GM12878 (cell line): Measurements from ENCODE around the gene MYBPHL. TPM values are rescaled to one million over a fixed set of nuclear protein-coding genes. Genes with fewer than 3 reads are reported as not detected.

Experiments used
- ATAC-seq: fragments of 200-7000 bp; cut with Tn5 transposase; 3 replicates; pipeline ENCODE4 v1.9.1; 2020; ENCODE audit warnings: mild to moderate bottlenecking, moderate library complexity
- BruUV-seq: library from RNA; stranded (reverse); fragments of 400-500 nt; replicated peaks from 2 replicates; lab custom pipeline; 2021; lab: Mats Ljungman, UMichigan
- CTCF ChIA-PET: fragments of 300-600 bp; sonication (Branson Sonifier 250); formaldehyde crosslinking; extraction: SDS; loops from one replicate; lab custom pipeline; 2021; ENCODE audit warnings: inconsistent platforms; lab: Yijun Ruan, JAX
- POLR2A ChIA-PET: fragments of 350-600 bp; formaldehyde crosslinking; extraction: SDS; loops from one replicate; lab custom pipeline; 2021; ENCODE audit warnings: inconsistent platforms; lab: Charles Lee
- RAD21 ChIA-PET: fragments of 300-600 bp; sonication (Branson Sonifier 250); formaldehyde crosslinking; loops from one replicate; lab custom pipeline; 2023; ENCODE audit warnings: antibody characterized with exemption; ENCODE audit not compliant: unreplicated experiment; lab: Charles Lee
- SMC1A ChIA-PET: fragments of 300-600 bp; sonication (Branson Sonifier 250); formaldehyde crosslinking; loops from one replicate; lab custom pipeline; 2023; ENCODE audit not compliant: unreplicated experiment, uncharacterized antibody; lab: Charles Lee
- DNase-seq: peaks from one replicate; pipeline ENCODE4 v3.0.0-alpha.2; 2011; ENCODE audit warnings: low read depth, low spot score
- FAIRE-seq: peaks from 3 replicates; lab custom pipeline; 2011; peaks lifted over from hg19 to GRCh38; lab: Jason Lieb, UNC
- H2AFZ ChIP-seq: 2 replicates; pipeline ENCODE4 v1.6.0; 2011; ENCODE audit warnings: low read depth, low read length, control low read depth; ENCODE audit not compliant: control insufficient read depth
- H3K27ac ChIP-seq: 2 replicates; pipeline ENCODE4 v1.5.1; 2011; ENCODE audit warnings: control low read depth; ENCODE audit not compliant: control insufficient read depth, insufficient read depth
- H3K27me3 ChIP-seq, 2 experiments: replicated peaks in 1 of 2; 2 replicates each; pipeline versions ENCODE4 v1.6.0 to v1.6.1; 2011; ENCODE audit warnings: low read length in 1 of 2; ENCODE audit not compliant: control insufficient read depth in 2 of 2, insufficient read depth in 2 of 2
- H3K36me3 ChIP-seq, 2 experiments: 2 replicates each; pipeline ENCODE4 v1.5.1; 2011; ENCODE audit warnings: low read length in 1 of 2; ENCODE audit not compliant: control insufficient read depth in 2 of 2, insufficient read depth in 2 of 2
- H3K4me1 ChIP-seq: 2 replicates; pipeline ENCODE4 v1.6.1; 2011; ENCODE audit warnings: mild to moderate bottlenecking, low read length, moderate library complexity, mixed read lengths; ENCODE audit not compliant: control insufficient read depth, insufficient read depth
- H3K4me2 ChIP-seq: 2 replicates; pipeline ENCODE4 v1.6.0; 2011; ENCODE audit warnings: control low read depth; ENCODE audit not compliant: control insufficient read depth, insufficient read depth
- H3K4me3 ChIP-seq: fragments of 200-600 bp; sonication (generic); 2 replicates; pipeline ENCODE4 v1.5.1; 2016
- H3K79me2 ChIP-seq: 2 replicates; pipeline ENCODE4 v1.6.0; 2011; ENCODE audit warnings: low read length; ENCODE audit not compliant: control insufficient read depth, insufficient read depth
- H3K9ac ChIP-seq: 2 replicates; pipeline ENCODE4 v1.8.0; 2011; ENCODE audit warnings: low read length, control low read depth, mixed read lengths; ENCODE audit not compliant: control insufficient read depth, insufficient read depth
- H3K9me3 ChIP-seq: replicated peaks from 3 replicates; pipeline ENCODE4 v1.5.1; 2011; ENCODE audit warnings: mild to moderate bottlenecking, low read length; ENCODE audit not compliant: control insufficient read depth, insufficient read depth
- H4K20me1 ChIP-seq: 2 replicates; pipeline ENCODE4 v1.6.0; 2011; ENCODE audit not compliant: control insufficient read depth, insufficient read depth
- CBFB ChIP-seq: IDR thresholded peaks from 2 replicates; pipeline ENCODE4 v1.6.1; 2016; ENCODE audit warnings: antibody characterized with exemption, low read depth
- CBX5 ChIP-seq: sonication (generic); IDR thresholded peaks from 2 replicates; pipeline ENCODE4 v1.6.1; 2016; ENCODE audit warnings: low read depth, moderate library complexity, mild to moderate bottlenecking, inconsistent platforms
- EGR1 ChIP-seq, 2 experiments: IDR thresholded peaks; 1 replicate in 1 of 2; 2 replicates in 1 of 2; pipeline ENCODE4 v1.6.1; 2011 to 2012; ENCODE audit warnings: low read depth in 2 of 2, low read length in 2 of 2, borderline replicate concordance in 1 of 2, mild to moderate bottlenecking in 1 of 2, moderate library complexity in 1 of 2
- FOXK2 ChIP-seq: fragments of 450-650 bp; IDR thresholded peaks from 2 replicates; pipeline ENCODE4 v1.6.1; 2017; ENCODE audit warnings: mild to moderate bottlenecking, moderate library complexity
- HDGF ChIP-seq: fragments of 450-650 bp; IDR thresholded peaks from 2 replicates; pipeline ENCODE4 v1.6.1; 2016; ENCODE audit warnings: antibody characterized with exemption
- MXI1 ChIP-seq: fragments of 150-350 bp; IDR thresholded peaks from 2 replicates; pipeline ENCODE4 v1.6.1; 2011; ENCODE audit warnings: low read depth, mild to moderate bottlenecking, inconsistent platforms, low read length, improper control_type of control experiment
- NFYB ChIP-seq: IDR thresholded peaks from 2 replicates; pipeline ENCODE4 v1.6.1; 2011; ENCODE audit warnings: low read depth, mild to moderate bottlenecking, low read length, improper control_type of control experiment, moderate library complexity; ENCODE audit not compliant: insufficient read depth
- NRF1 ChIP-seq: conservative IDR thresholded peaks from 2 replicates; pipeline ENCODE4 v1.6.1; 2011; ENCODE audit warnings: mild to moderate bottlenecking, low read depth, low read length, improper control_type of control experiment
- POLR2A ChIP-seq: IDR thresholded peaks from 2 replicates; pipeline ENCODE4 v1.6.1; 2011; ENCODE audit warnings: low read depth, mild to moderate bottlenecking, low read length
- POLR2AphosphoS5 ChIP-seq: IDR thresholded peaks from 2 replicates; pipeline ENCODE4 v1.6.1; 2011; ENCODE audit warnings: mild to moderate bottlenecking, low read length, inconsistent platforms
- RB1 ChIP-seq: fragments of 450-650 bp; formaldehyde crosslinking; IDR thresholded peaks from 2 replicates; pipeline ENCODE4 v1.6.1; 2017; ENCODE audit warnings: mild to moderate bottlenecking, borderline replicate concordance
- WRNIP1 ChIP-seq: IDR thresholded peaks from 2 replicates; pipeline ENCODE4 v1.6.1; 2011; ENCODE audit warnings: low read depth, low read length, improper control_type of control experiment, borderline replicate concordance
- YY1 ChIP-seq: IDR thresholded peaks from 2 replicates; pipeline ENCODE4 v1.6.1; 2011; ENCODE audit warnings: low read depth, mild to moderate bottlenecking, low read length
- WGBS: methylation state at CpG from one replicate; pipeline ENCODE4 v1.1.6; 2016; ENCODE audit warnings: low lambda C conversion rate; ENCODE audit not compliant: insufficient replicate concordance, insufficient coverage; ENCODE audit errors: missing lambda C conversion rate; 5-methylcytosine and 5-hydroxymethylcytosine counted together
- in situ Hi-C: fragments of 300-500 bp; cut with MboI; formaldehyde crosslinking; loops from 9 replicates; pipeline ENCODE4 v1.14.3; 2018; ENCODE audit warnings: mixed read lengths
- intact Hi-C: fragments of 100-400 bp; cut with micrococcal nuclease; formaldehyde crosslinking; loops from one replicate; pipeline ENCODE4 v1.14.2; 2022; ENCODE audit not compliant: unreplicated experiment
- polyA plus RNA-seq, 11 experiments: library from polyadenylated mRNA; depleted of rRNA in 4 of 11; unstranded in 6 of 11; stranded (reverse) in 5 of 11; fragments of >200 nt; fragmentation: Nextera tagmentation in 4 of 11; fragmentation: Illumina TruSeq in 1 of 11; extraction: Ambion mirVana in 4 of 11; extraction: Trizol in 1 of 11; gene quantifications; 1 replicate in 1 of 11; 2 replicates in 10 of 11; pipeline versions ENCODE4 v1.2.1 to v1.2.3, GENCODE V29; 2011 to 2016; ENCODE audit warnings: inconsistent platforms in 2 of 11, missing spikeins in 2 of 11, low read depth in 1 of 11
- total RNA-seq, 4 experiments: library from RNA; depleted of rRNA in 3 of 4; stranded (reverse); fragments of >200 nt in 3 of 4; fragmentation: Illumina TruSeq in 1 of 4; extraction: Trizol in 1 of 4; gene quantifications; 2 replicates each; pipeline versions ENCODE4 v1.2.1 to v1.2.3, GENCODE V29; 2013 to 2021
- TF ChIP-seq, protein P1 (sequence below): fragments of 450-650 bp; IDR thresholded peaks from 2 replicates; pipeline ENCODE4 v1.6.1; 2016; ENCODE audit warnings: mild to moderate bottlenecking, moderate library complexity, borderline replicate concordance

Gene MYBPHL
- total and polyA plus RNA-seq, 10 of the 15 experiments (the other 5 are each of a cell fraction or from before 2014, with no cell fraction given) = 0.16 to 0.75 (median 0.54) TPM; not detected in 7

GRCh38 chr1:109314795-109315194, 8.0 kb upstream of the MYBPHL start:
- ATAC-seq (no peak), DNase-seq (no peak), FAIRE-seq (no peak)
- intact Hi-C loops = no loop called here
- no peak overlapping the region for H3K9ac ChIP-seq
- SMC1A ChIA-PET = interaction anchor here (0.7 kb wide), 1 partner anchor 37 kb away, joined by 3 read pairs; no protein-coding TSS in a partner anchor
- POLR2A ChIA-PET = no interaction called here
- no TSS peak for BruUV-seq
- no peak overlapping the region for H3K4me2 ChIP-seq
- H2AFZ ChIP-seq = no peak overlapping the region
- peaks cover 0 to 1% of the 10 kb centered on the region in 2 experiments; a peak in 2 of 4 replicates for H3K27me3 ChIP-seq
- RAD21 ChIA-PET = no interaction called here
- H3K9me3 ChIP-seq = no peaks in the 10 kb centered on the region
- no peak for TF ChIP-seq NRF1
- TF ChIP-seq CBX5 = no peak
- TF ChIP-seq FOXK2 = no peak
- no peak for TF ChIP-seq NFYB
- TF ChIP-seq RB1 = no peak
- CTCF ChIA-PET = no interaction called here
- in situ Hi-C loops = no loop called here
- no peak overlapping the region for H3K4me3 ChIP-seq
- no peaks in the 10 kb centered on the region for H3K36me3 ChIP-seq
- no peaks in the 10 kb centered on the region for H3K79me2 ChIP-seq
- WGBS = 100% methylated on average over 1 of the region's 1 CpG
- no peaks in the 10 kb centered on the region for H4K20me1 ChIP-seq
- H3K27ac ChIP-seq = no peak overlapping the region
- no peaks in the 10 kb centered on the region for H3K4me1 ChIP-seq

- no peaks in the 10 kb centered on the region for H3K9me3 ChIP-seq
- SMC1A ChIA-PET = interaction anchor here (0.6 kb wide), 1 partner anchor 378 kb away, joined by 3 read pairs; no protein-coding TSS in a partner anchor
- H4K20me1 ChIP-seq = no peaks in the 10 kb centered on the region
- no peaks in the 10 kb centered on the region for H3K79me2 ChIP-seq
- no peak overlapping the region for H3K9ac ChIP-seq
- BruUV-seq = no TSS peak
- WGBS = 47% methylated on average over 12 of the region's 12 CpGs
- POLR2A ChIA-PET = no interaction called here
- no peak for FAIRE-seq
- H3K4me1 ChIP-seq = no peaks in the 10 kb centered on the region
- no peak for DNase-seq
- H3K4me2 ChIP-seq = no peak overlapping the region
- in situ Hi-C loops (no loop called here), intact Hi-C loops (no loop called here)
- no peak for ATAC-seq
- CTCF ChIA-PET = interaction anchor here (0.7 kb wide), 1 partner anchor 578 kb away, joined by 3 read pairs; no protein-coding TSS in a partner anchor
- no peak overlapping the region for H2AFZ ChIP-seq
- RAD21 ChIA-PET = no interaction called here
- no peak overlapping the region for H3K27ac ChIP-seq
- no peaks in the 10 kb centered on the region for H3K36me3 ChIP-seq
- H3K27me3 ChIP-seq = peaks cover 0 to 1% of the 10 kb centered on the region in 2 experiments; a peak in 2 of 4 replicates
- H3K4me3 ChIP-seq = no peak overlapping the region
- TF ChIP-seq WRNIP1 (no peak), YY1 (no peak), HDGF (no peak), POLR2A (no peak), FOXK2 (no peak), MXI1 (no peak), POLR2AphosphoS5 (no peak), CBFB (no peak), EGR1 (IDR thresholded peaks at IDR 0.05; ENCODE audit: borderline replicate concordance in 1 of 2, low read depth in 2 of 2, low read length in 2 of 2) (no peak)
- TF ChIP-seq, protein P1, sequence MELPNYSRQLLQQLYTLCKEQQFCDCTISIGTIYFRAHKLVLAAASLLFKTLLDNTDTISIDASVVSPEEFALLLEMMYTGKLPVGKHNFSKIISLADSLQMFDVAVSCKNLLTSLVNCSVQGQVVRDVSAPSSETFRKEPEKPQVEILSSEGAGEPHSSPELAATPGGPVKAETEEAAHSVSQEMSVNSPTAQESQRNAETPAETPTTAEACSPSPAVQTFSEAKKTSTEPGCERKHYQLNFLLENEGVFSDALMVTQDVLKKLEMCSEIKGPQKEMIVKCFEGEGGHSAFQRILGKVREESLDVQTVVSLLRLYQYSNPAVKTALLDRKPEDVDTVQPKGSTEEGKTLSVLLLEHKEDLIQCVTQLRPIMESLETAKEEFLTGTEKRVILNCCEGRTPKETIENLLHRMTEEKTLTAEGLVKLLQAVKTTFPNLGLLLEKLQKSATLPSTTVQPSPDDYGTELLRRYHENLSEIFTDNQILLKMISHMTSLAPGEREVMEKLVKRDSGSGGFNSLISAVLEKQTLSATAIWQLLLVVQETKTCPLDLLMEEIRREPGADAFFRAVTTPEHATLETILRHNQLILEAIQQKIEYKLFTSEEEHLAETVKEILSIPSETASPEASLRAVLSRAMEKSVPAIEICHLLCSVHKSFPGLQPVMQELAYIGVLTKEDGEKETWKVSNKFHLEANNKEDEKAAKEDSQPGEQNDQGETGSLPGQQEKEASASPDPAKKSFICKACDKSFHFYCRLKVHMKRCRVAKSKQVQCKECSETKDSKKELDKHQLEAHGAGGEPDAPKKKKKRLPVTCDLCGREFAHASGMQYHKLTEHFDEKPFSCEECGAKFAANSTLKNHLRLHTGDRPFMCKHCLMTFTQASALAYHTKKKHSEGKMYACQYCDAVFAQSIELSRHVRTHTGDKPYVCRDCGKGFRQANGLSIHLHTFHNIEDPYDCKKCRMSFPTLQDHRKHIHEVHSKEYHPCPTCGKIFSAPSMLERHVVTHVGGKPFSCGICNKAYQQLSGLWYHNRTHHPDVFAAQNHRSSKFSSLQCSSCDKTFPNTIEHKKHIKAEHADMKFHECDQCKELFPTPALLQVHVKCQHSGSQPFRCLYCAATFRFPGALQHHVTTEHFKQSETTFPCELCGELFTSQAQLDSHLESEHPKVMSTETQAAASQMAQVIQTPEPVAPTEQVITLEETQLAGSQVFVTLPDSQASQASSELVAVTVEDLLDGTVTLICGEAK = no peak
These were observed 6.4 kb upstream of the MYBPHL start for GRCh38 chr1:109312978-109313775.
